GM19455 (cell line): ENCODE measurements around the gene PRSS57.

Experiments used
- ATAC-seq: cut with Tn5 transposase; IDR thresholded peaks from one replicate; pipeline ENCODE4 v1.9.1; 2021; ENCODE audit not compliant: unreplicated experiment

PRSS57 gene

DNA sequence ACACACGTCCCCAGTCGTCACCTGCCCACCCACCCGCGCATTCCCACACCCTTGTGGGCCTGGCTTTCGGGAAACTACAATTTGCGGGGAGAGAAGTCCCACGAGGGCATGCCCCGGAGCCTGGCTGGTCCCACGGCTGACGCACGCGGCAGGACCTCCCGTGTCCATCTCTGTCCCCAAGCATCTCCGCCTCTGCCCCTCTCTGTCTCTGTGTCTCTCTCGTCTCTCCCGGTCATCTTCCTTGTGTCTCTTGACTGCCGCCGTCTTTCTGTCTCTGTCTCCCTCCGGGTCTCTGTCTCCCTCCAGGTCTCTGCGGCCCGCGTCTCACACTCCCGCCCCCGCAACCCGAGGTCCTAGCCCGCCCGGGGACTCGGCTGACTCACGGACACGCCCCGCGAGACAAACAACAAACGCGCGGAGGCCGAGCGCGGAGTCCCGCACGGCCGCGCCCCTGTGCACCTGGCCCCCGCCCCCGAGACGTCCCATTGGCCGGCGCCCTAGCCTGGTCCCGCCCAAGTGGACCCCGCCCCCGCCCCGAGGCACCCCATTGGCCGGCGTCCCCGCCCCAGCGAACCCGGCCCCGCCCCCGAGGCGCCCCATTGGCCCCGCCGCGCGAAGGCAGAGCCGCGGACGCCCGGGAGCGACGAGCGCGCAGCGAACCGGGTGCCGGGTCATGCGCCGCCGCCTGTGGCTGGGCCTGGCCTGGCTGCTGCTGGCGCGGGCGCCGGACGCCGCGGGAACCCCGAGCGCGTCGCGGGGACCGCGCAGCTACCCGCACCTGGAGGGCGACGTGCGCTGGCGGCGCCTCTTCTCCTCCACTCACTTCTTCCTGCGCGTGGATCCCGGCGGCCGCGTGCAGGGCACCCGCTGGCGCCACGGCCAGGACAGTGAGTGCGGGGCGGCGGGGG lies 55.7 kb downstream of the PRSS57 start, which contains the start of gene FGF22:
Gene FGF22, plus strand, starts transcription at position 627 of the 908 bp plus-strand sequence. Its CDS starts 47 bp downstream, at position 674.
- peak; percentile 53 for ATAC-seq

DNA sequence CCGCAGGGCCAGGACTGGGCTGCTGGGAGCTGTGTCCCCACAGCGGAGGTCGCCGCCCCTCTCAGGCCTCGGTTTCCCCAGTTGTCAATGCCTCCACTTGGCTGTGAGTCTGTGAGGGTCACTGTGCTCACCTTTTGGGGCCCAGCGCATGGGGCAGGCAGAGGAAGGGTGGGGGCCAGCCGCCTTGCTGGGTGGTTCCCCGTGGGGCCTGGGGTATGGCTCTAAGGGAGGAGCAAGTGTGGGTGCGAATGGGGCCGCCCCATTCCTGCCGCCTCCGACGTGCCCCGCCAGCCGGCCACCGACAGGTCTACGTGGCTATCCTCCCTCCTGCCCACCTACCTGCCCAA lies 56.4 kb downstream of the PRSS57 start:
- no peak for ATAC-seq
